Karpas-422 (cell line): ENCODE measurements around the gene SUCLG2. TPM values are rescaled to one million over a fixed set of nuclear protein-coding genes. Genes with fewer than 3 reads are reported as not detected.

ENCODE experiments used
- DNase-seq: peaks from one replicate; pipeline ENCODE4 v3.0.0-alpha.2; 2015
- H2AFZ ChIP-seq: fragments of 200-600 bp; sonication (generic); 2 replicates; pipeline ENCODE4 v1.6.1; 2014; ENCODE audit warnings: antibody characterized with exemption, low read length, mixed read lengths
- H3K27ac ChIP-seq: fragments of 200-600 bp; sonication (generic); 2 replicates; pipeline ENCODE4 v1.5.1; 2014; ENCODE audit warnings: mild to moderate bottlenecking, low read length, moderate library complexity
- H3K27me3 ChIP-seq: fragments of 200-600 bp; sonication (generic); 2 replicates; pipeline ENCODE4 v1.6.1; 2014; ENCODE audit warnings: low read length, mixed read lengths
- H3K36me3 ChIP-seq: fragments of 200-600 bp; sonication (generic); 2 replicates; pipeline ENCODE4 v1.6.1; 2014; ENCODE audit warnings: low read length, mixed read lengths; ENCODE audit not compliant: insufficient read depth
- H3K4me1 ChIP-seq: fragments of 200-600 bp; sonication (generic); 2 replicates; pipeline ENCODE4 v1.6.1; 2014; ENCODE audit warnings: mild to moderate bottlenecking, low read length, mixed read lengths
- H3K4me2 ChIP-seq: fragments of 200-600 bp; sonication (generic); 2 replicates; pipeline ENCODE4 v1.6.1; 2014; ENCODE audit warnings: low read length, low read depth, mild to moderate bottlenecking; ENCODE audit not compliant: poor library complexity, severe bottlenecking
- H3K4me3 ChIP-seq: fragments of 200-600 bp; sonication (generic); 2 replicates; pipeline ENCODE4 v1.5.1; 2014; ENCODE audit warnings: mild to moderate bottlenecking, antibody characterized with exemption, low read length, mixed read lengths
- H3K79me2 ChIP-seq: fragments of 200-600 bp; sonication (generic); 2 replicates; pipeline ENCODE4 v1.6.1; 2014; ENCODE audit warnings: mild to moderate bottlenecking, low read length, mixed read lengths
- H3K9ac ChIP-seq: fragments of 200-600 bp; sonication (generic); 2 replicates; pipeline ENCODE4 v1.6.0; 2014; ENCODE audit warnings: low read length
- H3K9me2 ChIP-seq: fragments of 200-600 bp; sonication (generic), shearing (Covaris generic); replicated peaks from 2 replicates; pipeline ENCODE4 v1.6.0; 2014; ENCODE audit warnings: mild to moderate bottlenecking, low read length, moderate library complexity; ENCODE audit not compliant: insufficient read depth
- H3K9me3 ChIP-seq: fragments of 300-700, 200-600 bp; sonication (generic); 2 replicates; pipeline ENCODE4 v1.6.1; 2014; ENCODE audit warnings: low read length, mixed read lengths
- H4K20me1 ChIP-seq: fragments of 200-600 bp; sonication (generic); 2 replicates; pipeline ENCODE4 v1.6.1; 2014; ENCODE audit warnings: mild to moderate bottlenecking, antibody characterized with exemption, low read length, low read depth; ENCODE audit not compliant: insufficient read depth
- total RNA-seq: library from RNA; depleted of rRNA; stranded (reverse); fragments of >200 nt; shearing (Covaris generic); gene quantifications from 2 replicates; pipeline ENCODE4 v1.2.3, GENCODE V29; 2014; ENCODE audit warnings: low replicate concordance

SUCLG2 gene
- total RNA-seq, 1 experiment from 2014 or later, result 53.6 TPM

- peaks cover 55% of the 10 kb centered on the region for H3K79me2 ChIP-seq
- no peak for DNase-seq
- H3K27ac ChIP-seq, result no peak overlapping the region
- no peaks in the 10 kb centered on the region for H4K20me1 ChIP-seq
- no peaks in the 10 kb centered on the region for H3K27me3 ChIP-seq
- no peak overlapping the region for H3K9ac ChIP-seq
- no peak overlapping the region for H3K4me2 ChIP-seq
- H3K4me3 ChIP-seq, result no peak overlapping the region
- H3K4me1 ChIP-seq, result peaks cover 10% of the 10 kb centered on the region
- H2AFZ ChIP-seq, result no peak overlapping the region
- H3K9me3 ChIP-seq, result no peaks in the 10 kb centered on the region
- peaks cover 19% of the 10 kb centered on the region for H3K36me3 ChIP-seq
- no peaks in the 10 kb centered on the region for H3K9me2 ChIP-seq
These were observed 52.3 kb downstream of the SUCLG2 start for GRCh38 chr3:67601919-67602608.

DNA sequence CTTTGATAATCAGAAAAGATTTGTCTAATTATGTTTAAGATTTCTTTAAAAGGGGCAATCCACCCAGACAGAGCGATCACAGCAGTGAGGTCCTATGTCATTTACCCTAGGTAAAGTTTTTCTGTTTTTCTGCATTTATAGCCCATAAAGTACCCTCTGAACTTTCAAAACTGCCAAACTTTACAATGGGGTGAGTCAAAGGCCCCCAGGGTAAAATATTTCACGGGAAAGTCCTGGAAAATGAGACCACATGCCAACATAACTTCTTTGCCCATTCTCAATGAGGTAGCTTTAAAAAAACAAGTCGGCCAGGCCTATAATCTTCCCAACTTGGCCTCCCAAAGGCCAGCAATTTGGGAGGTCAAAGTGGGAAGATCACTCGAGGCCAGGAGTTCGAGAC, 53.0 kb downstream of the SUCLG2 start:
- Histone ChIP-seq H3K9ac (no peak overlapping the region), H3K36me3 (peaks cover 16% of the 10 kb centered on the region), H3K4me1 (peaks cover 3% of the 10 kb centered on the region), H3K9me2 (no peaks in the 10 kb centered on the region), H2AFZ (no peak overlapping the region), H3K9me3 (no peaks in the 10 kb centered on the region), H3K4me3 (no peak overlapping the region), H3K27ac (no peak overlapping the region), H4K20me1 (no peaks in the 10 kb centered on the region), H3K27me3 (no peaks in the 10 kb centered on the region), H3K79me2 (peaks cover 57% of the 10 kb centered on the region), H3K4me2 (no peak overlapping the region)
- no peak for DNase-seq

- no peak for DNase-seq
- no peaks in the 10 kb centered on the region for H4K20me1 ChIP-seq
- no peaks in the 10 kb centered on the region for H3K9me3 ChIP-seq
- no peaks in the 10 kb centered on the region for H3K27me3 ChIP-seq
- no peak overlapping the region for H3K9ac ChIP-seq
- H3K4me1 ChIP-seq, result no peaks in the 10 kb centered on the region
- no peak overlapping the region for H3K4me3 ChIP-seq
- H2AFZ ChIP-seq, result no peak overlapping the region
- no peak overlapping the region for H3K4me2 ChIP-seq
- H3K36me3 ChIP-seq, result peaks cover 14% of the 10 kb centered on the region; the same call in 1 of the 2 replicates
- H3K79me2 ChIP-seq, result peaks cover 62% of the 10 kb centered on the region
- H3K9me2 ChIP-seq, result no peaks in the 10 kb centered on the region
- H3K27ac ChIP-seq, result no peak overlapping the region
These were observed 54.6 kb downstream of the SUCLG2 start for GRCh38 chr3:67599821-67600220.

DNA sequence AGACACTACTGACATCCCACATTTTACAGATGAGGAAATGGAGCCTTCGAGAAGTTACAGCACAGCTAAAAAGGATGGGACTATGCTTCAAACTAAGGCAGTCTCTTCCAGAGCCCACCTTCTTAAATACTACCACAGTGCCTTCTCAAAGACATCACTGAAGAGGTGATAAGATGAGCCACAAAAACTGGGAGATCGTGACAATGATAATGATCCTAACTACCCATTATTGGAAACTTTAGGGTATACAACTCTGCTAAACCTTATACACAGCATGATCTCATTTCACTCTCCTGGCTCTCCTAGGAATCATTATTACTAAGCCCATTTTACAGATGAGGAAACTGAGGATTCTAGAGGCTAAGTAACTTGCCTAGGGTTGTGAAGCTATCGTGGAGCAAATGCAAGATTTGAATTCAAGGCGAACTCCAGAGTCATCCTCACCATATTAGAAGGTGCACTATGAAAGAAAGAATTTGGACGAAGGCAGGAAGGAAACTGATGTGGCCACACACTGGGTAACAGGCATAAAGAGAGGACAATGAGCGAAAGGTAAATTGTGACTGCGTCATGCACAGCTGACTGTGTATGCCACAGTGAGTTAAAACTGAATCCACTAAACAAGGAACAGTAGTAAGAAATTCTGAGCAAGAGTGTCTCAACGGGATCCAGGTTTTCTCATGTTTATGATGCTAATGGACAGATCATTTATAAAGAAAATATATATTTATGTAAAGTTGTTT, 55.4 kb downstream of the SUCLG2 start:
- no peak for DNase-seq
- H4K20me1 ChIP-seq, result no peaks in the 10 kb centered on the region
- no peaks in the 10 kb centered on the region for H3K4me1 ChIP-seq

GRCh38 chr3:67595424-67595823, 59.0 kb downstream of the SUCLG2 start:
- no peaks in the 10 kb centered on the region for H3K4me1 ChIP-seq
- no peaks in the 10 kb centered on the region for H3K9me2 ChIP-seq
- H3K27ac ChIP-seq, result no peak overlapping the region
- H3K9ac ChIP-seq, result no peak overlapping the region
- peaks cover 13% of the 10 kb centered on the region; the same call in 1 of the 2 replicates for H3K36me3 ChIP-seq
- H3K4me3 ChIP-seq, result no peak overlapping the region
- H3K9me3 ChIP-seq, result no peaks in the 10 kb centered on the region
- H3K79me2 ChIP-seq, result peaks cover 60% of the 10 kb centered on the region
- no peak for DNase-seq
- no peaks in the 10 kb centered on the region for H3K27me3 ChIP-seq
- H3K4me2 ChIP-seq, result no peak overlapping the region
- no peak overlapping the region for H2AFZ ChIP-seq
- no peaks in the 10 kb centered on the region for H4K20me1 ChIP-seq

More for the DNA sequence above, 55.4 kb downstream of the SUCLG2 start:
- Histone ChIP-seq H3K4me2 (no peak overlapping the region), H3K27ac (no peak overlapping the region), H3K4me3 (no peak overlapping the region), H3K9ac (no peak overlapping the region), H3K9me3 (no peaks in the 10 kb centered on the region), H3K9me2 (no peaks in the 10 kb centered on the region), H2AFZ (no peak overlapping the region), H3K36me3 (peaks cover 14% of the 10 kb centered on the region; the same call in 1 of the 2 replicates), H3K27me3 (no peaks in the 10 kb centered on the region), H3K79me2 (peaks cover 63% of the 10 kb centered on the region)

GRCh38 chr3:67593761-67594234, 60.6 kb downstream of the SUCLG2 start:
- DNase-seq, result peak; percentile 53
- Histone ChIP-seq H2AFZ (no peak overlapping the region), H3K27me3 (no peaks in the 10 kb centered on the region), H3K9me3 (no peaks in the 10 kb centered on the region), H3K79me2 (peaks cover 63% of the 10 kb centered on the region), H4K20me1 (no peaks in the 10 kb centered on the region), H3K4me1 (no peaks in the 10 kb centered on the region), H3K9me2 (no peaks in the 10 kb centered on the region), H3K9ac (no peak overlapping the region), H3K4me3 (no peak overlapping the region), H3K4me2 (no peak overlapping the region), H3K27ac (no peak overlapping the region), H3K36me3 (peaks cover 6% of the 10 kb centered on the region; the same call in 1 of the 2 replicates)

- Histone ChIP-seq H3K4me2 (no peak overlapping the region), H3K9me2 (no peaks in the 10 kb centered on the region), H3K27ac (no peak overlapping the region), H3K9ac (no peak overlapping the region), H3K9me3 (no peaks in the 10 kb centered on the region), H3K4me1 (no peaks in the 10 kb centered on the region), H3K27me3 (no peaks in the 10 kb centered on the region), H4K20me1 (no peaks in the 10 kb centered on the region), H3K79me2 (peaks cover 73% of the 10 kb centered on the region), H2AFZ (no peak overlapping the region), H3K36me3 (peaks cover 6% of the 10 kb centered on the region; the same call in 1 of the 2 replicates), H3K4me3 (no peak overlapping the region)
- no peak for DNase-seq
These were observed 62.4 kb downstream of the SUCLG2 start for GRCh38 chr3:67592057-67592456.

DNA sequence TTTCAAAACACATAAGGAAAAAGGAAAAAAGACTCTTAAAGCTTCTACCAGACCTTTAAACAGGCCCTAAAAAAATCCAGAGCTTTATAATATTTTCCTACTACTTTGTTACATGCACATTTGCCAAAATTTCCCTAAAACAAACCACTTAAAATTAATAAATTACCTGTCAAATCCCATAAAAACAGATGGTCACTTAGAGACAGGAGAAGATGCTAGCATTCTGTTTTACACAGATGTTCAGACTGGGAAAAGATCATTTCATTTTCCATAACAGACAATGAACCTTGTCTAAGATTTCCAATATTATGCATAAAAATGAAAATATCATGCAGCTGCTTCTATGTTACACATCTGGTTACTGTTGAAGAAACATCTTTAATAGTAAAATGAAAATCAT, 66.6 kb downstream of the SUCLG2 start:
- H3K4me2 ChIP-seq, result no peak overlapping the region
- peaks cover 70% of the 10 kb centered on the region for H3K79me2 ChIP-seq
- DNase-seq, result no peak
- H3K36me3 ChIP-seq, result 0 out of 2 replicates have a peak, but pooled peaks cover 7% of the 10 kb centered on the region
- H3K9me3 ChIP-seq, result no peaks in the 10 kb centered on the region
- H3K4me1 ChIP-seq, result peaks cover 19% of the 10 kb centered on the region
- H3K4me3 ChIP-seq, result no peak overlapping the region
- no peaks in the 10 kb centered on the region for H4K20me1 ChIP-seq
- H3K27ac ChIP-seq, result no peak overlapping the region
- no peak overlapping the region for H3K9ac ChIP-seq
- H2AFZ ChIP-seq, result no peak overlapping the region
- H3K9me2 ChIP-seq, result no peaks in the 10 kb centered on the region
- no peaks in the 10 kb centered on the region for H3K27me3 ChIP-seq
